GM12801 (cell line): ENCODE results near the gene CABP2.

Source experiments
- CTCF ChIP-seq: IDR thresholded peaks from one replicate; pipeline ENCODE4 v1.5.1; 2011; ENCODE audit warnings: control low read depth; ENCODE audit not compliant: insufficient read length; ENCODE audit errors: extremely low read depth

CABP2 gene

GRCh38 chr11:67499808-67500483, 23.3 kb downstream of the CABP2 start:
- no peak for TF ChIP-seq CTCF

DNA sequence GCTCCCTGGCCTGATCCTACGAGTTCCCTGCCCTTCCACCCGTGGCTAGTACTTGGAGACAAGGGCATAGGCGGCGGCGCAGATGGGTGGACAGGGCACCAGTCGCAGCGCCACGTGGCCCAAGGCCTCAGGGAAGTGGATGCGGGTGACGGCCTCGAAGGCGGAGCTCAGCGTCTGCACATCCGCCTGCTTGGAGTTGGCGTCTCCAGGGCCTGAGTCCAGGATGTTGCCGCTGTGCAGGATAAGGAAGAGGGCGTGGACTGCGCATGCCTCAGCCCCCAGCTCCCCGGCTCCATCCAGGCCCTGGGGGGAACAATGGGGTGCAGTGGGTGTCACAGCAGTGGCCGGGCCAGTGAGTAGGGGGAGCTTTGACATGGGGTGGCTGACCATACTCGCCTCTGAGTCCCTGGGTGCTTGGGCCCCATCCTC, 24.7 kb downstream of the CABP2 start:
- TF ChIP-seq CTCF, result no peak

DNA sequence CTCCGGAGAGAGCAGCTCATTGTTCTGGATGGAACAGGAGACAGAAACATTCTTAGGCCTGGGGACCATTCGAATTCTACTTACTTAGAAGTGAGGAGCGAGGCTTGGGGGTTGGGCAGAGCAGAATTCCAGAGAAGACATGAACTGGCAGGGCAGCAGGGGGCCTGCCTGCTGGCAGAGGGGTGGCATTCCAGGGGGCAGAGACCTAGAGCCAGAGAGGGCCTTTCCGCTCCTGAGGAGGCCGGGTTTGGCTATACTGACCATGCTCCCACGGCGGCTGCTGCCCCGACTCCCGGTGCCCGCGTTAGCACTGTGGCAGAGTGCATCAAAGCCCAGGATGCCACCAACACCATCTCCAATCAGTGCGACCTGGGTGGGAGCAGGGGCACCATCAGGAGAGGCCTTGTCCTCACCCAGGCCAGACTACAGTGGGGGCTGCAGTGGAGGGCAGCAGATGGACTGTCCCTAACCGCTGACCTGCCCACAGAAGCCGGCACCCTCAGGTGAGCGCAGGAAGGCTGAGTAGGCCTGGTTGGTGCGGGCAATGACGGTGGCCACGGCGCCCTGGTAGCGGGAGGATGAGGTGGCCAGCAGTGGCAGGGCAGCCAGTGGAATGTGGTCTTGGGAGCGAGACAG, 25.5 kb downstream of the CABP2 start:
- no peak for TF ChIP-seq CTCF

- TF ChIP-seq CTCF, result no peak
These were observed 27.1 kb downstream of the CABP2 start for GRCh38 chr11:67496113-67496512.

DNA sequence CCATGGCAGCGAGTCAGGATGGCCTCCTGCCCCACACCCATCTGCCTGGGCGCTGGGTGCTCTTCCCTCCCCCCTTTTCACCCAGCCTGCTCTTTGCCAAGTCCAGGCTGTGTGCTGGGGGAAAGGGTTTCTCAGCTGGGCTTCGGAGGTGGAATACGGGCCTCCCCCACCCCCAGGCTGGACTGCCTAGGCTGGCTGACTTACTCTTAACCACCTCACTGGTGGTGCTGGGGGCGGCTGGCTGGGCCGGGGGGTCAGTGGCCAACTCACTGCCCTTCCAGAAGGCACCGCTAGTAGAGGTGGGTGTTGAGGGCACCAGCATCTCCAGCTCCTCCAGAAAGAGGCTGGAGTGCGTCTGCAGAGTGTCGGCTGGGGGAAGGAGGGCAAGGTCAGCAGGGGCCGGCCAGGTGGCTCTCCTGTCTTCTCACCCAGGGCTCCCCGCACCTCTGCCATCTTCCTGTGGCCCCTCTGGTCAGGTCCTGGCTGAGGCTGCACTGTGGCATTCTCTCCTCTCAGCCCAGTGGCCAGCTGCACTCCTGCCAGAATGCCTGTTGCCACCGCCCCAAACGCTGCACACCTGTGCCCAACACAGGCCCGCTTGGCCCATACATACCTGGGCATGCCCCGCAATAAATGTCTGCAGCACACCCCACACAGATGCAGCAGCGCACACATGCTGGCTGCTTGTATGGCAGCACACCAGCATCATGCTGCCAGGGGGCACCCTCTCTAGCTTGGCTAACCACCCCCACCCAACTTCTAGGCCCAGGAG, 27.8 kb downstream of the CABP2 start:
- no peak for TF ChIP-seq CTCF

GRCh38 chr11:67494371-67495233, 28.6 kb downstream of the CABP2 start:
- TF ChIP-seq CTCF, result no peak
